HG02938 (cell line): ENCODE measurements around the gene CD99L2.

Experiments
- ATAC-seq: cut with Tn5 transposase; IDR thresholded peaks from one replicate; pipeline ENCODE4 v1.9.1; 2021; ENCODE audit warnings: mild to moderate bottlenecking, moderate library complexity; ENCODE audit not compliant: unreplicated experiment

Gene CD99L2

GRCh38 chrX:150766351-150767044 lies 132.0 kb downstream of the CD99L2 start:
- no peak for ATAC-seq

GRCh38 chrX:150765782-150766350 lies 132.6 kb downstream of the CD99L2 start:
- ATAC-seq: no peak

- no peak for ATAC-seq
Observed at GRCh38 chrX:150765237-150765636, 133.2 kb downstream of the CD99L2 start.

- ATAC-seq: no peak
Observed at GRCh38 chrX:150763810-150764209, 134.7 kb downstream of the CD99L2 start.

GRCh38 chrX:150763303-150763797 lies 135.1 kb downstream of the CD99L2 start:
- ATAC-seq: no peak

- no peak for ATAC-seq
Observed at GRCh38 chrX:150762258-150763165, 136.0 kb downstream of the CD99L2 start.

- no peak for ATAC-seq
Observed at GRCh38 chrX:150761819-150762216, 136.7 kb downstream of the CD99L2 start.

GRCh38 chrX:150761176-150761818 lies 137.2 kb downstream of the CD99L2 start:
- ATAC-seq: no peak

- ATAC-seq: no peak
Observed at GRCh38 chrX:150759568-150760416, 138.7 kb downstream of the CD99L2 start.

- ATAC-seq: no peak
Observed at GRCh38 chrX:150757371-150757770, 141.1 kb downstream of the CD99L2 start.

- no peak for ATAC-seq
Observed at GRCh38 chrX:150753968-150754367, 144.5 kb downstream of the CD99L2 start.

GRCh38 chrX:150753357-150753756 lies 145.1 kb downstream of the CD99L2 start:
- ATAC-seq: no peak

GRCh38 chrX:150752124-150752523 lies 146.3 kb downstream of the CD99L2 start:
- no peak for ATAC-seq

- ATAC-seq: no peak
Observed at GRCh38 chrX:150736475-150736874, 162.0 kb downstream of the CD99L2 start.

- no peak for ATAC-seq
Observed at GRCh38 chrX:150731795-150732194, 166.7 kb downstream of the CD99L2 start.

- ATAC-seq: no peak
Observed at GRCh38 chrX:150730719-150731118, 167.7 kb downstream of the CD99L2 start.

GRCh38 chrX:150729956-150730355 lies 168.5 kb downstream of the CD99L2 start:
- no peak for ATAC-seq

- ATAC-seq: no peak
Observed at GRCh38 chrX:150719621-150720020, 178.8 kb downstream of the CD99L2 start.
